C4-2B (cell line): ENCODE results near the gene CD37.

ENCODE experiments used
- H3K27ac ChIP-seq: fragments of 450-650 bp; 2 replicates; pipeline ENCODE4 v1.5.1; 2017
- ZFX ChIP-seq: fragments of 450-650 bp; IDR thresholded peaks from 2 replicates; pipeline ENCODE4 v1.6.1; 2017
- TF ChIP-seq, protein P1 (sequence below): fragments of 450-650 bp; conservative IDR thresholded peaks from 2 replicates; pipeline ENCODE4 v1.5.1; 2017; ENCODE audit warnings: mild to moderate bottlenecking

The CD37 gene

DNA sequence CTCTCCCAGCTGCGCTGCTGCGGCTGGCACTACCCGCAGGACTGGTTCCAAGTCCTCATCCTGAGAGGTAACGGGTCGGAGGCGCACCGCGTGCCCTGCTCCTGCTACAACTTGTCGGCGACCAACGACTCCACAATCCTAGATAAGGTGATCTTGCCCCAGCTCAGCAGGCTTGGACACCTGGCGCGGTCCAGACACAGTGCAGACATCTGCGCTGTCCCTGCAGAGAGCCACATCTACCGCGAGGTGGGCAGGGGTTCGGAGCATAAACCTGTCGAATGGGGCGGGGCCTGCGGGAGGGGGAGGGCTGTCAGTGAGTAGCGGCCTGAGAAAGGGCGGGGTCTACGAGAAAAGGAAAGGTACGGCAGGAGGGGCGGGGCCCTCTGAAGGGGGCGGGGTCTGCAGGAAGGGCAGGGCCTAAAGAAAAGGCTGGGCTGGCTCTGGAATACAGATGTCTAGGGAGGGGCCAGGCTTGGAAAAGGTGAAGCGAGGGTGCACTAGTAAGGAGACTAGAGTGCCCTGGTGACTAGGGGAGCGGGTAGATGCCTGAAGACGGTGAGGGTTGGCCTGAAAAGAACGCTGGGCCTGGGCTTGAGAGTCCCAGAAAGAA lies 3.6 kb downstream of the CD37 start:
- H3K27ac ChIP-seq, result no peak overlapping the region
- TF ChIP-seq, protein P1, sequence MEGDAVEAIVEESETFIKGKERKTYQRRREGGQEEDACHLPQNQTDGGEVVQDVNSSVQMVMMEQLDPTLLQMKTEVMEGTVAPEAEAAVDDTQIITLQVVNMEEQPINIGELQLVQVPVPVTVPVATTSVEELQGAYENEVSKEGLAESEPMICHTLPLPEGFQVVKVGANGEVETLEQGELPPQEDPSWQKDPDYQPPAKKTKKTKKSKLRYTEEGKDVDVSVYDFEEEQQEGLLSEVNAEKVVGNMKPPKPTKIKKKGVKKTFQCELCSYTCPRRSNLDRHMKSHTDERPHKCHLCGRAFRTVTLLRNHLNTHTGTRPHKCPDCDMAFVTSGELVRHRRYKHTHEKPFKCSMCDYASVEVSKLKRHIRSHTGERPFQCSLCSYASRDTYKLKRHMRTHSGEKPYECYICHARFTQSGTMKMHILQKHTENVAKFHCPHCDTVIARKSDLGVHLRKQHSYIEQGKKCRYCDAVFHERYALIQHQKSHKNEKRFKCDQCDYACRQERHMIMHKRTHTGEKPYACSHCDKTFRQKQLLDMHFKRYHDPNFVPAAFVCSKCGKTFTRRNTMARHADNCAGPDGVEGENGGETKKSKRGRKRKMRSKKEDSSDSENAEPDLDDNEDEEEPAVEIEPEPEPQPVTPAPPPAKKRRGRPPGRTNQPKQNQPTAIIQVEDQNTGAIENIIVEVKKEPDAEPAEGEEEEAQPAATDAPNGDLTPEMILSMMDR, result no peak
- no peak for TF ChIP-seq ZFX

DNA sequence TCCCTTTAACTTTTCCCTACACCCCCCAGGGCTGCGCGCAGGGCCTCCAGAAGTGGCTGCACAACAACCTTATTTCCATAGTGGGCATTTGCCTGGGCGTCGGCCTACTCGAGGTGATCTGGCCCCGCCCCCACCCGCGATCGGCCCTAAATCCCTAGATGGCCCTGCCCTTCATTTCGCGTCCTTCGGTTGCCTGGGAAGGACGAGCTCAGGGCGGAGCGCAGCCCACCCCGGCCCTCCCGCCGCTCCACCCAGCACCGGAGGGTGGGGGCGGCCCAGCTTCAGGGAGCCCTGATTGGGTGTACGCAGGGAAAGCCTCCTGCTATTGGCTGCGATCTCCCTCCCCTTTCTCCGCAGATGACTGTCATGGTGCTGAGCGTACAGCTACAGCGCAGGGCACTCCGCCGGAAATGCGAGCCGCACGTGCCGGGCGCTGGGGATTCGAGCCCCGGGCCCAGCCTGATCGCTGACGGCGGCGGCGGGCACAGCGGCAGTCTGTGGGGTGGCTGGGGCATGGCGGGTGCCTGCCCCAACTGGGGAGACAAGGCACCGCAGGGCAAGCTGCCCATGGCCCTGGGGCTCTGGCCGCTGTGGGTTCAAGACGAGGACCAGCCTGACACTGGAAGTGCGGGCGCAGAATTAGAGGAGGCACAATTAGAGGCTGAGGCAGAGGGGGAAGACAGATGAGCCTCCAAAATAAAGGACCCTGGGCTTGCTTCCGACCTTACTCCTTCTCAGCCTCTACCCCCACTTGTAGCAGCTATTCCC lies 4.3 kb downstream of the CD37 start:
- no peak overlapping the region for H3K27ac ChIP-seq
- TF ChIP-seq, protein P1, result no peak
- TF ChIP-seq ZFX, result no peak

DNA sequence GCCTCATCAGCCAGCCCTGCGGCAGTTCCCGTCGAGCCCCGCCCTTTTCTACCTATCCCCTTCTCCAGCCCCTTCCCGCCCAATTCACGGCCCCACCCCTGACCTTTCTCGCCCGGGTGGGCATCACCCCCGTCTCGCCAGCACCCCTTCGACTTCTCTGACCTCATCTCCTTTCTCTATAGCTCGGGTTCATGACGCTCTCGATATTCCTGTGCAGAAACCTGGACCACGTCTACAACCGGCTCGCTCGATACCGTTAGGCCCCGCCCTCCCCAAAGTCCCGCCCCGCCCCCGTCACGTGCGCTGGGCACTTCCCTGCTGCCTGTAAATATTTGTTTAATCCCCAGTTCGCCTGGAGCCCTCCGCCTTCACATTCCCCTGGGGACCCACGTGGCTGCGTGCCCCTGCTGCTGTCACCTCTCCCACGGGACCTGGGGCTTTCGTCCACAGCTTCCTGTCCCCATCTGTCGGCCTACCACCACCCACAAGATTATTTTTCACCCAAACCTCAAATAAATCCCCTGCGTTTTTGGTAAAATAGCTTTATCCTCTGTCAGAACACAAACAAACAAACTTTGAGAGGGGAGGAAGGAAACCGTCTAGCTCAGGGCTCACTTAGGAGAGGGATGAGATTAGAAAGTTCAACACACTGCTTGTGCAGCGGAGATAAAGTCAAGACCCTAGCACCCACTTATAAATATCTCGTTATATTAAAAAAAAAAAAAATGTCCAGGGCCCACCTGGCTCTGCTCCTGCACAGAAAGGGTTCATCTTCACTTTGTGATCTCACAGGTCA lies 5.1 kb downstream of the CD37 start:
- TF ChIP-seq ZFX, result no peak
- TF ChIP-seq, protein P1, result no peak
- H3K27ac ChIP-seq, result no peak overlapping the region

DNA sequence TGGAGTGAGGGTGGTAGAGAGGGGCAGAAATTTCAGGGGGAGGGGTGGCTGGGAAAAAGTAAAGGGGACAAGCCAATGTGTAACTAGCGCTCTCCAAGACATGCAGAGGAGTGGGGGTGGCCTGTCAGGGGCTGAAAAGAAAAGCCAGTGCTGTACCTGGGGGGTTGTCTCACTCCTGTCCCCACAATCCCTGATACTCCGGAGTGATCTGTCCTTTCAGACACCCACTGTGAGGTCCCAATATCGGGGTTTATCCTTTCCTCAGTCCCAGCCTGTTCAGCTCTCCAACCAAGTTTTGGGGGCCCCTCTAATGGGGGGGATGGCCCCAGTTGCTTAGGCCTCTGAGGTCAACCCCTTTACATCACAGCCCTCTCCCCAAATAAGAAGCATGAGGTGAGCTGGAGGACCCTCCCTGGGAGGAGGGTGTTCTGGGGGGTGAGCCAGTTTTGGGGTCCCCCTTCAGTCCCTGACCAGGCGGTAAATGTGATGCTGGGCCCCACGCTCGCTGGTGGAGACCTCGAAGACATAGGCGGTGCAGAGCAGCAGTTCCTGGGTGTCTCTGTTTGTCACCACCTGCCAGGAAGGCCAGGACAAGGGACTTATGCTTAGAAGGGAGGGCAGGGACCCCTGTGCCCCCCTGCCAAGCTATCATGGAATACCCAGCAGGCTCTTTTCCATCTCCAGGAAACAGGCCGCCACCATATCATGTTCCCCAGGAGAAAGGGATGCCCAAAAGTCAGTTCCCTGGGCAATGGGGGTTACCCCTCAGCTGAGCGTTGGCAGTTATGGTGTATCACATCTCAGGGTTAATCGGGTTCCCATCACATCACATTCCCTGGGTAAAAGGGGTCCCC lies 5.9 kb downstream of the CD37 start:
- H3K27ac ChIP-seq, result no peak overlapping the region
- TF ChIP-seq, protein P1, result no peak
- TF ChIP-seq ZFX, result no peak

DNA sequence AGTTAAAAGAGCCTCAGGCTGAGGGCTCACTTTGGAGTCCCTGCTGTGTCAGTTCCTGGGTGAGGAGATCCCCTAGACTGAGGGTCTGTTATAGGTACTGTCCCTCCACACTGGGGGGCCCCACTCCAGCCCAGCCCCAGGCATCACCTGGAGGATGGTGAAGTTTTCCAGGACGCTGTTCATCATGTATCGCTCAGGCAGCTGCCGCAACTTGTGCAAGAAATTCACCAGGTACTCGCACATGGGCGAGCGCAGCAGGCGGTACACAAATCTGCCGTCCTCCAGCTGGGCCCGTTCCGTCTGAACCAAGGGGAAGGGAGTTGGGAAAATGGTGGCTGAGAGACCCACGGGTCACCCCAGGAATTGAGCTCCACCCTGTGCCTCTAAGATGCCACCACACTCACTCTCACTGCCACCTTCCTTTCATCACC lies 7.1 kb downstream of the CD37 start:
- H3K27ac ChIP-seq, result no peak overlapping the region
- TF ChIP-seq ZFX, result no peak
- TF ChIP-seq, protein P1, result no peak

DNA sequence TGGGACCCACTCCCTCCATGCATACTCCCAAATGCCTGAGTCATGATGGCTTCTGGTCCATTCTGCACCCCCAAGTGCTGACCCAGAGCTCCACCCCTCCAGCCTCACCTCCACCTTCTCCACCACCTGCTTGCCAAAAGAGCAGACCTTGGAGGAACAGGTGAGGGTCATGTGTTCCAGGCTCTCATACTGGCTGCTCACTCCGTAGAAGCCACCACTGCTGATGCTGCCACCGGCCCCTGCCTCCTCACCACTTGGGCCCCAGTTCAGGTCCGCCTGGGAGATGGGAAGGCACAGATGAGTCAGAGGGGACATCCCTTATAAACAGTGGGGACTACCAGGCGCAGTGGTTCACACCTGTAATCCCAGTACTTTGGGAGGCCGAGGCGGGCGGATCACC lies 7.9 kb downstream of the CD37 start:
- H3K27ac ChIP-seq, result no peak overlapping the region
- no peak for TF ChIP-seq ZFX
- TF ChIP-seq, protein P1, result no peak
